Testis (tissue), 3 donors: Measurements from ENCODE around the gene ACAD11. TPM values are rescaled to one million over a fixed set of nuclear protein-coding genes. Genes with fewer than 3 reads are reported as not detected.

Experiments
- DNase-seq: peaks from one replicate; pipeline ENCODE4 v3.0.0-alpha.2; 2019
- H3K27ac ChIP-seq, 2 donors: fragments of 200-600 bp; sonication (generic); one replicate each; pipeline ENCODE4 v1.5.1; 2019
- H3K27me3 ChIP-seq: fragments of 200-600 bp; sonication (generic); one replicate; pipeline ENCODE4 v1.5.1; 2019
- H3K36me3 ChIP-seq: fragments of 200-600 bp; sonication (generic); one replicate; pipeline ENCODE4 v1.5.1; 2017; ENCODE audit warnings: low read depth; ENCODE audit errors: missing control alignments
- H3K4me1 ChIP-seq: fragments of 200-600 bp; sonication (generic); one replicate; pipeline ENCODE4 v1.5.1; 2019
- H3K4me3 ChIP-seq, 2 donors: fragments of 200-600 bp; sonication (generic); one replicate each; pipeline ENCODE4 v1.5.1; 2017 to 2019
- H3K9me3 ChIP-seq: fragments of 200-600 bp; sonication (generic); one replicate; pipeline ENCODE4 v1.5.1; 2017
- CTCF ChIP-seq, 3 experiments: fragments of 450-650 bp in 2 of 3; fragments of 200-600 bp in 1 of 3; sonication (generic) in 1 of 3; IDR thresholded peaks; one replicate each; pipeline ENCODE4 v1.5.1; 2016 to 2019; ENCODE audit warnings: antibody characterized with exemption in 3 of 3, mild to moderate bottlenecking in 2 of 3, moderate library complexity in 1 of 3
- POLR2A ChIP-seq: fragments of 450-650 bp; IDR thresholded peaks from one replicate; pipeline ENCODE4 v1.6.1; 2017; ENCODE audit warnings: antibody characterized with exemption, mild to moderate bottlenecking, moderate library complexity
- WGBS, 2 donors: methylation state at CpG; one replicate each; pipeline ENCODE4 v1.1.5; 2018; 5-methylcytosine and 5-hydroxymethylcytosine counted together
- intact Hi-C: fragments of 100-400 bp; cut with DNase I; formaldehyde crosslinking; loops from one replicate; pipeline ENCODE4 v1.15.1; 2023; ENCODE audit warnings: low total_unique reads
- polyA plus RNA-seq: library from polyadenylated mRNA; stranded (reverse); fragments of 350-450 nt; fragmentation: Illumina TruSeq; extraction: RNeasy Lipid Tissue Mini Kit (QIAGEN cat#74804); gene quantifications from one replicate; pipeline ENCODE4 v1.2.3, GENCODE V29; 2014; ENCODE audit warnings: low read depth, low replicate concordance; ENCODE audit not compliant: insufficient read depth
- total RNA-seq, 2 donors: library from RNA; depleted of rRNA; stranded (reverse); fragments of >200 nt; gene quantifications; one replicate each; pipeline ENCODE4 v1.2.3, GENCODE V29; 2016

ACAD11 gene
- total and polyA plus RNA-seq, 3 donors from 2014 or later = 26.1 to 37.9 (median 37.2) TPM

GRCh38 chr3:132519914-132520313 lies 139.7 kb downstream of the ACAD11 start:
- intact Hi-C loops = no loop called here
- H3K36me3 ChIP-seq = no peaks in the 10 kb centered on the region
- no peaks in the 10 kb centered on the region for H3K27me3 ChIP-seq
- WGBS, 2 donors = 88 to 91% methylated on average over 5 of the region's 5 CpGs
- no peaks in the 10 kb centered on the region for H3K9me3 ChIP-seq
- no peak overlapping the region for H3K27ac ChIP-seq
- no peak overlapping the region for H3K4me3 ChIP-seq
- no peak for TF ChIP-seq POLR2A
- no peak for TF ChIP-seq CTCF (IDR thresholded peaks at IDR 0.05)
- H3K4me1 ChIP-seq = no peaks in the 10 kb centered on the region
- DNase-seq = no peak

DNA sequence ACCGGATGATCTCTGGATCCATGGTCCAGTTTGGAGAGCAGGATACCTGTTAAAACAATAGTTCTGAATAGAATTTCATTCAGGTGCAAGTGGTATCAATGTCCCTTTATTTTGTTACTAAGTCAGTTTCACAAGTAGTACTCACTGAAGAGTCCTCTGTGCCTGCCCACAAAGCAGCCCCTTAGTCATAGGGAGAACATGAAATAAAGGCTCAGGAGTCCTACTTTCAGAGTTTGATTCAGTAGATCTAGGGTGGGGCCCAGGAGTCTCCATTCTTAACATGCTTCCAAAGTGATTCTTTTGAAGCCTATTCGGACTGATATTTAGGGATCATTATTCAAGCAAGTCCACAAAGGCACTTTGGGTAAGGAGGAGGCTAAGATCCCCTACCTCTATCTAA lies 142.3 kb downstream of the ACAD11 start:
- intact Hi-C loops = no loop called here
- H3K27me3 ChIP-seq = no peaks in the 10 kb centered on the region
- TF ChIP-seq POLR2A (no peak), CTCF (IDR thresholded peaks at IDR 0.05) (no peak)
- DNase-seq = no peak
- no peak overlapping the region for H3K27ac ChIP-seq
- H3K9me3 ChIP-seq = no peaks in the 10 kb centered on the region
- 100% methylated on average over 2 of the region's 2 CpGs for WGBS, 2 donors
- H3K36me3 ChIP-seq = no peaks in the 10 kb centered on the region
- H3K4me3 ChIP-seq = no peak overlapping the region
- H3K4me1 ChIP-seq = no peaks in the 10 kb centered on the region

GRCh38 chr3:132513057-132513456 lies 146.6 kb downstream of the ACAD11 start:
- H3K9me3 ChIP-seq = no peaks in the 10 kb centered on the region
- no peak overlapping the region for H3K27ac ChIP-seq
- no peak overlapping the region for H3K4me3 ChIP-seq
- no peak for DNase-seq
- TF ChIP-seq CTCF (IDR thresholded peaks at IDR 0.05) (no peak), POLR2A (no peak)
- H3K36me3 ChIP-seq = no peaks in the 10 kb centered on the region
- H3K4me1 ChIP-seq = no peaks in the 10 kb centered on the region
- intact Hi-C loops = no loop called here
- WGBS, 2 donors = 97% methylated on average over 5 of the region's 5 CpGs
- no peaks in the 10 kb centered on the region for H3K27me3 ChIP-seq

GRCh38 chr3:132509506-132509905 lies 150.1 kb downstream of the ACAD11 start:
- no peak for DNase-seq
- no peaks in the 10 kb centered on the region for H3K4me1 ChIP-seq
- intact Hi-C loops = no loop called here
- TF ChIP-seq CTCF (IDR thresholded peaks at IDR 0.05) = no peak
- H3K4me3 ChIP-seq = no peak overlapping the region
- WGBS, 2 donors = 91 to 94% methylated on average over 1 of the region's 1 CpG
- no peaks in the 10 kb centered on the region for H3K27me3 ChIP-seq
- H3K9me3 ChIP-seq = no peaks in the 10 kb centered on the region
- H3K27ac ChIP-seq = no peak overlapping the region
- H3K36me3 ChIP-seq = no peaks in the 10 kb centered on the region

GRCh38 chr3:132509096-132509495 lies 150.5 kb downstream of the ACAD11 start:
- Histone ChIP-seq H3K9me3 (no peaks in the 10 kb centered on the region), H3K27ac (no peak overlapping the region), H3K27me3 (no peaks in the 10 kb centered on the region), H3K4me3 (no peak overlapping the region), H3K36me3 (no peaks in the 10 kb centered on the region), H3K4me1 (no peaks in the 10 kb centered on the region)
- TF ChIP-seq POLR2A = no peak
- TF ChIP-seq CTCF (IDR thresholded peaks at IDR 0.05) = no peak
- intact Hi-C loops = no loop called here
- no peak for DNase-seq
- 100% methylated on average over 1 of the region's 1 CpG for WGBS, 2 donors

Other genes with a start within 250 kb of the ACAD11 start
- gene DNAJC13, start 242.3 kb downstream of the ACAD11 start, total RNA-seq = 10 to 100 TPM; 40.1 to 54.4 TPM
- gene DNAJC13, start 242.3 kb downstream of the ACAD11 start, polyA plus RNA-seq = 16.8 TPM
- under 1 TPM in 1 of 2 donors, not detected in 1; 0.16 TPM for gene ACKR4, start 62.5 kb downstream of the ACAD11 start, total RNA-seq
- gene ACKR4, start 62.5 kb downstream of the ACAD11 start, polyA plus RNA-seq = 1.2 TPM
- 10 to 100 TPM; 25.6 to 52.8 TPM for gene UBA5, start 520 bp upstream of the ACAD11 start, total RNA-seq
- 23.2 TPM for gene UBA5, start 520 bp upstream of the ACAD11 start, polyA plus RNA-seq
- 10 to 100 TPM; 40.9 to 41.2 TPM for gene NPHP3, start 62.6 kb upstream of the ACAD11 start, total RNA-seq
- 17.7 TPM for gene NPHP3, start 62.6 kb upstream of the ACAD11 start, polyA plus RNA-seq